ENCODE results near the gene FILIP1. TPM values are rescaled to one million over a fixed set of nuclear protein-coding genes. Genes with fewer than 3 reads are reported as not detected.
A peak's percentile ranks its signal among the peaks of the same experiment; 100 is the strongest.

Gene FILIP1
- total RNA-seq, 1 experiment from 2014 or later: 2.4 TPM

DNA sequence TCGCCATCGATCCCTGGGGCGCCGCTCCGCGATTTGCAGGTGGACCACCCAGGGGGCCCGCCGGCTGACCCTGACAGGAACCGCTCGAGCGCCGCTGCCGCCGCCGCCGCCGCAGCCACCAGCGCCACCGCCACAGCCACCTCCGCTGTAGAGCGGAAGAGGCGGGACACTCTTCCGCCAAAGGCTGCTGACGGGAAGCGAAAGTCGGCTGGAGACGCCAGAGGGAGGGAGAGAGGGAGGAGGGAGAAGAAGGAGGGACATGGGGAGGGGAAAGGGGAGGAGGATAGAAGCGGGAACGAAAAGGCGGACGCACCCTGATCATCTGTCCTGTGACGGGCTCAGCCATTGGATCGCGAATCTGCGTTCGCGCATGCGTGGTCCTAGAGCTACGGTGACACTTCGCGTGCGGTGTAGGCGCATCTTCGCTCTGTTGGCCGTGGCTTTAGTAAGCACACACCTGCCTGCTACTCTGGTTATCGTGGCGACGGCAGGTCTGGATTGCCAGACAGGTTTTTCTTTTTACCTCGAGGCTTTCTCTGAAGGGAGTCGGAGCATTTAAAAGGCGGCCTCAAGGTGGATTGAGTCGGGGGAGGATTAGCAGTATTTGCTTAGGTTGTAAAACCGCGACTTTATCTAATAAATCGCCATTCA, 208.8 kb downstream of the FILIP1 start, which contains the start of gene TMEM30A:
TSS of gene TMEM30A (minus strand) at position 161 of the 651 bp plus-strand sequence. CDS start at position 7, 154 bp downstream.
- H3K36me3 ChIP-seq: peaks cover 9% of the 10 kb centered on the region
- H3K27me3 ChIP-seq (replicated peaks): no peaks in the 10 kb centered on the region
- H3K27ac ChIP-seq: peak within 1 kb of the TSS; percentile 54
- DNase-seq (ENCODE audit: low read depth in 1 of 2, low spot score in 2 of 2): peak; percentile 97 to 98
- peaks cover 12% of the 10 kb centered on the region for H3K4me1 ChIP-seq (replicated peaks)
- H3K4me3 ChIP-seq: peak within 1 kb of the TSS; percentile 68
- no peaks in the 10 kb centered on the region for H3K9me3 ChIP-seq (replicated peaks)

GRCh38 chr6:75283907-75284631, 209.5 kb downstream of the FILIP1 start:
- DNase-seq (ENCODE audit: low read depth in 1 of 2, low spot score in 2 of 2): no peak
- H3K36me3 ChIP-seq: peaks cover 9% of the 10 kb centered on the region
- H3K27ac ChIP-seq: peak overlapping the region; percentile 54
- peak overlapping the region; percentile 68 for H3K4me3 ChIP-seq
- H3K9me3 ChIP-seq (replicated peaks): no peaks in the 10 kb centered on the region
- H3K4me1 ChIP-seq (replicated peaks): peaks cover 12% of the 10 kb centered on the region
- no peaks in the 10 kb centered on the region for H3K27me3 ChIP-seq (replicated peaks)

GRCh38 chr6:75282706-75283105, 210.9 kb downstream of the FILIP1 start:
- Histone ChIP-seq H3K36me3 (peaks cover 16% of the 10 kb centered on the region), H3K27me3 (replicated peaks) (no peaks in the 10 kb centered on the region), H3K27ac (no peak overlapping the region), H3K4me1 (replicated peaks) (peaks cover 17% of the 10 kb centered on the region), H3K4me3 (peak overlapping the region; percentile 68), H3K9me3 (replicated peaks) (no peaks in the 10 kb centered on the region)
- DNase-seq (ENCODE audit: low read depth in 1 of 2, low spot score in 2 of 2): no peak

- H3K27me3 ChIP-seq (replicated peaks): no peaks in the 10 kb centered on the region
- peaks cover 19% of the 10 kb centered on the region for H3K36me3 ChIP-seq
- no peaks in the 10 kb centered on the region for H3K9me3 ChIP-seq (replicated peaks)
- H3K27ac ChIP-seq: no peak overlapping the region
- DNase-seq (ENCODE audit: low read depth in 1 of 2, low spot score in 2 of 2): no peak
- no peak overlapping the region for H3K4me3 ChIP-seq
- peaks cover 20% of the 10 kb centered on the region for H3K4me1 ChIP-seq (replicated peaks)
Measured at GRCh38 chr6:75281653-75282052, 211.9 kb downstream of the FILIP1 start.

GRCh38 chr6:75280131-75280855, 213.3 kb downstream of the FILIP1 start:
- peaks cover 34% of the 10 kb centered on the region for H3K4me1 ChIP-seq (replicated peaks)
- no peak overlapping the region for H3K27ac ChIP-seq

DNA sequence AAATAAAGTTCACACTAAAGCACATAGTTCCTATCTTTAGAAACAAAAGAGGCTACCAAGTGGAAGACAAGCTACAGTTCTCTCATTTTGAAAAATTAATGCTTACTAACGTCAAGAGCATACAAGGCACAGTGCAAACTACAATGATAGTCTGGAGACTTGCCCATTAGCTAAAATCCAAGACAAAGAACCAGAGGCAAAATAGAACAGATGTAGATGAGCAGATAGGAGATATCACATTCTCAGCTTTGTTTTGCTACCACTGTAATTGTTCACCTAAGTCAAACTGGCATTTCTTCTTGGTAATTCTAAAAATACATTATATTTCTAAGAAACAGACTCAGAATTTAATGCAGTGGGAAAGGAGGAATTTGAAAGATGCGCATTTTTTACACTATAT, 214.2 kb downstream of the FILIP1 start:
- Histone ChIP-seq H3K36me3 (peaks cover 28% of the 10 kb centered on the region), H3K27me3 (replicated peaks) (no peaks in the 10 kb centered on the region), H3K4me3 (no peak overlapping the region), H3K9me3 (replicated peaks) (no peaks in the 10 kb centered on the region), H3K4me1 (replicated peaks) (peaks cover 42% of the 10 kb centered on the region), H3K27ac (no peak overlapping the region)
- no peak for DNase-seq (ENCODE audit: low read depth in 1 of 2, low spot score in 2 of 2)

More at GRCh38 chr6:75280131-75280855, 213.3 kb downstream of the FILIP1 start:
- Histone ChIP-seq H3K9me3 (replicated peaks) (no peaks in the 10 kb centered on the region), H3K36me3 (peaks cover 26% of the 10 kb centered on the region), H3K4me3 (no peak overlapping the region), H3K27me3 (replicated peaks) (no peaks in the 10 kb centered on the region)
- no peak for DNase-seq (ENCODE audit: low read depth in 1 of 2, low spot score in 2 of 2)

DNA sequence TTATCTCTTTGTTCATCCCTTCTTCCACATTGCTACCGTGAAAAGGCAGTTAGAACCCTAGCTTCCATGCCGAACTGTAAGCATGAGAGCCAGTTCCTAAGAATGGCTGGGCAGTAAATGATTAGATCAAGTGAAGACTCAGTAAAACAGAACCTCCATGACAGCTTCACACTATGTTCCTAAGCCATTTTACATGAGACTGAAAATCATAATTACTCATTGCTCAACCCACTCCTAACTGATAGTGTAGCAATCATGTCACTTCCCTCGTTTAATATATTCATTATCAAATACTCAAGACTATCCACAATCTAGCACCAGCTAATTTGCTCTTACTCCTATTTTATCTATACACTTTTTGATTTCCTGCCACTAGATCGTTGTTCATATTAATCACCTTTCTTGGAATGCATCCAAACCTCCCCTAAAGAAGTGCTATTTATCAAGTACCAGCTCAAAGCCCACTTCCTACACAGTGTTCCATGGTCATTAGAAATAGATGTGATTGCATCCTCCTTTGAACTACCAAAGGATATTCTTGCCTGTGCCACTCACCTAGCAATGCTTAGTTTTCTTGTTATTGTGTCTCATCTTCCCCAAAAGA, 215.0 kb downstream of the FILIP1 start:
- Histone ChIP-seq H3K36me3 (peaks cover 32% of the 10 kb centered on the region), H3K4me1 (replicated peaks) (peaks cover 50% of the 10 kb centered on the region), H3K9me3 (replicated peaks) (no peaks in the 10 kb centered on the region), H3K27me3 (replicated peaks) (no peaks in the 10 kb centered on the region), H3K4me3 (no peak overlapping the region), H3K27ac (no peak overlapping the region)
- DNase-seq (ENCODE audit: low read depth in 1 of 2, low spot score in 2 of 2): no peak

DNA sequence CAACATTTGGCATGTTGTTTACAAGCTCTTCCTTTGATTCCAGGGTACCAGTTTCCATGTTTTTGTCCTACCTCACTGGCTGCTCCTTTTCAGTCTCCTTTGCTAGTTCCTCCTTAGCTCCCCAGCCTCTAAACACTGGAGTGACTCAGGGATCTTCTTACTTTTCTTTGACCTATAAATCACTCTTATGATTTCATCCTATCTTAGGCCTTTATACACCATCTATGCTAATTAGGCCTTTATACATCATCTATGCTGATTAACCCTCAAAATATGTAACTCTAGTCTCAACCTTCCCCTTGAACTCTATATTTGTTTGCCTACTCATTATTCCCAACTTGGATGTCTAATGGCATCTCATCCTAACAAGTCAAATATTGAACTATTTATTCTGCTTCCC, 218.5 kb downstream of the FILIP1 start:
- peak; percentile 60 to 79 for DNase-seq (ENCODE audit: low read depth in 1 of 2, low spot score in 2 of 2)
- H3K27ac ChIP-seq: peak overlapping the region; percentile 1; the same call in 1 of the 2 replicates
- H3K36me3 ChIP-seq: peaks cover 55% of the 10 kb centered on the region
- H3K4me1 ChIP-seq (replicated peaks): peaks cover 58% of the 10 kb centered on the region
- no peaks in the 10 kb centered on the region for H3K27me3 ChIP-seq (replicated peaks)
- no peaks in the 10 kb centered on the region for H3K9me3 ChIP-seq (replicated peaks)
- H3K4me3 ChIP-seq: no peak overlapping the region

DNA sequence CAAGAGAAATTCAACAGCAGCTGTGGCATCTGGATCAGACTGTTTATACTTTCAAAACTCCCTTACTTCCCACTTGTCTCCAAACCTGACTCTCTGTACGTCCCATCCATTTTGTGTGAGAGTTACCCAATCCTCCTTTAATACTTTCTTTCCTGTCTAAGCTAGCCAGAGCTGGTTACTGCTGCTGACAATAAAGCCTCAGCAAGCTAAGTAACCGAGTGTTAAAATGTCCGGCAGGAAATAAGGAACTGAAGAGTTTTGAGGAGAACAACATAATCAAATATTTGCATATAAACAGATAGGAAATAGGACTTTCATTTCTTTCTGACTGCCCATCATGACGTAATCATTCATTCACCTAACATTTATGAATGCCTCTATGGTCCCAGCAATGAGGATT, 220.6 kb downstream of the FILIP1 start:
- Histone ChIP-seq H3K27me3 (replicated peaks) (no peaks in the 10 kb centered on the region), H3K9me3 (replicated peaks) (no peaks in the 10 kb centered on the region), H3K4me3 (no peak overlapping the region), H3K4me1 (replicated peaks) (peaks cover 59% of the 10 kb centered on the region), H3K36me3 (peaks cover 50% of the 10 kb centered on the region), H3K27ac (peak overlapping the region; percentile 65)
- no peak for DNase-seq (ENCODE audit: low read depth in 1 of 2, low spot score in 2 of 2)

DNA sequence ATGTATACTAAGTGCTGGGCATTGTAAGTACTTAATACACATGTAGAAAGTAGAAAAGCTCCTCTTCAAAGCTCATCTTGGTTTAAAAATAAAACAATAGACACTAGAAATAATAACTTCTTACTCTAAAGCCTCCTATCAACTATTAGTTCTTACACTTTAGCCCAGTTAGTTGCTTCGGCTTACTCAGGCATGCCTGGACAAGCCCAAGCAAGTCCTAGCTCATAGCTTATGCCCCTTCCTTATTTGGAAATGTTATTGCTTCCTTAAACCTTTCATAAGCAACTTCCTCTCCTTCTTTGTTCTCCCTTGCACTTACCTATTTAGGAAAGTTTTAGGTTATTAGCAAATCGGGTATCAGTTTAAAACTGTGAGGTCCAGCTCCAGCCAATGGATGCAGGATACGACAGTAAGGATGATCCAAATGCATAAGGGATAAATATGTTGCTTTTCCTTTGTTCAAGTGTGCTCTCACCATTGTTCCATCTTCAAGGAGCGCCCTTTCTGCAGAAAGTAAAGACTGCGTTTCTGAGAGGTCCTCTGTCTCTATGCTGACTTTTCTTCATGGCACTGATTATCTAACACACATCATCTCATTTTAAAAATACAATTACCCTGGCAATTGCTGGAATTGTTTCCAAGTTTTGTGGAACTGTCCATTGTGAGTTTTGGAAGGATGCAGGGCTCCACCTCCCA, 221.3 kb downstream of the FILIP1 start:
- Histone ChIP-seq H3K4me3 (no peak overlapping the region), H3K27me3 (replicated peaks) (no peaks in the 10 kb centered on the region), H3K4me1 (replicated peaks) (peaks cover 64% of the 10 kb centered on the region), H3K27ac (peak overlapping the region; percentile 65), H3K9me3 (replicated peaks) (no peaks in the 10 kb centered on the region), H3K36me3 (peaks cover 50% of the 10 kb centered on the region)
- DNase-seq (ENCODE audit: low read depth in 1 of 2, low spot score in 2 of 2): peak in 1 of 2 experiments; percentile 24

GRCh38 chr6:75268988-75269354, 224.6 kb downstream of the FILIP1 start:
- peaks cover 45% of the 10 kb centered on the region for H3K36me3 ChIP-seq
- no peak overlapping the region for H3K4me3 ChIP-seq
- H3K4me1 ChIP-seq (replicated peaks): peaks cover 35% of the 10 kb centered on the region
- no peaks in the 10 kb centered on the region for H3K27me3 ChIP-seq (replicated peaks)
- no peak overlapping the region for H3K27ac ChIP-seq
- no peaks in the 10 kb centered on the region for H3K9me3 ChIP-seq (replicated peaks)
- no peak for DNase-seq (ENCODE audit: low read depth in 1 of 2, low spot score in 2 of 2)

DNA sequence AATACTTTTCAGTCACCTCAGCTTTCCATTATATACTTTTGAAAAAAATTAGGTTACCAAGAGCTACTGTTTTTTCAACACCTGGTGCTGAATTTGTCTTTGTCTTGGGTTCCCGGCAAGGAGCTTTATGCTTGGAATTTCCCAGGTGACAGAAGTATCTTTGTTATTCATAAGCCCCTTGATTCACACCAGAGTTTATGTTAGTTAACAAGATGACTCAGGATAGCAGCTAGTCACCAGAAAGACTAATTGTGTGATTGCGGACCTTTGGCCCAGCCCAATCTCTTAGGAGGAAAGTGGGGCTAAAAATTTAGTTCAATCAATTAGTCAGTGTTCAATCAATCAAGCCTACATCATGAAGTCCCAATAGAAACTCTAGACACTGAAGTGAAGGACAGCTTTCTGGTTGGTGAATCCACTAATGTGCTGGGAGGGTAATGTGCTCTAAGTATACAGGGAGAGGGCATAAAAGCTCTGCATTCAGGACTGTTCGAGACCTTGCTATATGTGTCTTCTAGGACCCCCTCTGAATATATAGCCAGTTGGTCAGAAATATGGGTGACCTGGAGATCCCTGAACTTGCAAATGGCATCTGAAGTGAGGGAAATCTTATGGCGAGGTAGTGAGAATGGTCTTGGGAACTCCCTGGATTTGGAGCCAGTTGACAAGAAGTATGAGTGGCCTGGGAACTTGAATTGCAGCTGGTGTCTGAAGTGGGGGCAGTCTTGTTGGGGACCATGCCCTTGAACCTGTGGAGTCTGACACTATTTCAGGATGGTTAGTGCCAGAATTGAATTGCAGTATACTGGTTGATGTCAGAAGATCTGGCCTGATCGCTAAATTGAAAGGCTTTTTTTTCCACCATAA, 225.2 kb downstream of the FILIP1 start:
- DNase-seq (ENCODE audit: low read depth in 1 of 2, low spot score in 2 of 2): peak in 1 of 2 experiments; percentile 34
- Histone ChIP-seq H3K27ac (no peak overlapping the region), H3K4me1 (replicated peaks) (peaks cover 30% of the 10 kb centered on the region), H3K9me3 (replicated peaks) (no peaks in the 10 kb centered on the region), H3K36me3 (peaks cover 48% of the 10 kb centered on the region), H3K4me3 (no peak overlapping the region), H3K27me3 (replicated peaks) (no peaks in the 10 kb centered on the region)

All from SJSA1 (cell line).